ENCODE results near the gene ZNF827. TPM values are rescaled to one million over a fixed set of nuclear protein-coding genes. Genes with fewer than 3 reads are reported as not detected.

Gene ZNF827
- polyA plus RNA-seq, 1 donor: 19.0 TPM

GRCh38 chr4:145788755-145789154, 149.9 kb downstream of the ZNF827 start:
- no peak for DNase-seq

GRCh38 chr4:145786830-145787229, 151.8 kb downstream of the ZNF827 start:
- no peak for DNase-seq

DNA sequence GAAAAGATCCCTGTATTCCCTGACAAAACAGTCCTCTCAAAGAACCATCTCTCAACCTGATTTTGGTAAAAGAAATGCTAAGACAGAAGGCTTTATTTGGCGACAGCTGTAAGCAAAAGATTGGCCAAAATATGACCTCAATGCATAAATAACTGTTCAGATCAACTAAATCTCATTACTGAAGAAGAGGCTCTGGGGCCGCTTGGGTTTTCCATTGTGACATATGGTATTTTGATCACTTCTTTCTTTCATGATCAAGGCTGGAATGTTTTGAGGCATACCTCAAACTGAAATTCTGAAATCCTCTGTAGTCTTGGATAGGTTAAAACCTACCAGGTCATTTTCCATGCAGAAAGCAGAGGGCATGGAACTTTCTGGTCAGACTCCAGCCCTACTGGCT, 152.4 kb downstream of the ZNF827 start:
- no peak for DNase-seq

DNA sequence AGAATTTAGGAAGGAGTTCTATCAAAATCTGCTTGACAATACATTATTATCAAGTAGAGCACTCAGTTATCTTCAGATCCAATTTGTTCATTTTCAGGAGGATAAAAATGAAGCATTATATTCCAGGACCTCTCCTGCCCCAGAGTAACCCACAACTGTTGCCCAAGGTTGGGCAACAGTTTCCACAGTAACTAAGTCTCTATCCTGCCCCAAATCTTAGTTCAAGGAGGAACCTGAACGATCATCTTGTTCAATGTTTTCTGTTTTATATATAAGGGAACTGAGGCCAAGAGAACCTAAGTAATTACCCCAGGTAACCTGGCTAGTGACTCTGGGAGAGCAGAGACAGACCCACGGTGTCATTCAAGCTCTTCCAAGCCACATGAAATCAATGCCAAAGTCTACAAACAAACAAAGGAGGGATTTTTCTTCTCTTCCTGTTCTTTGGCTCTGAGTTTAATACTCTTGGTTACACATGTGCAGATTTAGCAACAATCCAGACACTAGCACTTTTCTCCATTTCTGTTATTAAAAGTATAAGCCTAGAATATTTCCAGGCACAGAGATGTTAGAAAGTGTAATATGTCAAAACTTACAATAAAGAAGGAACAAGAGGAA, 153.1 kb downstream of the ZNF827 start:
- no peak for DNase-seq

DNA sequence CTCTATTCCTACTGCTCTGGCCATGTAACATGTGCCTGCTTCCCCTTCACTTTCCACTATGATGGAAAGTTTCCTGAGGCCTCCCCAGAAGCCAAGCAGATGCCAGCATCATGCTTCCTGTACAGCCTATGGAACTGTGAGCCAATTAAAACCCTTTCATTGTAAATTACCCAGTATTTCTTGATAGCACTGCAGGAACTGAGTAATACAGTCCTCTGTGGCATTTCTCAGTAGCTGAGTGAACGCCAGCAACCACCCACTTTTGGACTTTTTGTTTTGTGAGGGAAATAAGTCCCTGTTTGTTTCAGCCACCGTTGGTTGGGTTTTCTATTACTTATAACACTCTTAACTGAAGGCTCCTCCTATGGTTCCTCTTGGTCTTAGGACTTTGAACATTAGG, 154.6 kb downstream of the ZNF827 start:
- no peak for DNase-seq

DNA sequence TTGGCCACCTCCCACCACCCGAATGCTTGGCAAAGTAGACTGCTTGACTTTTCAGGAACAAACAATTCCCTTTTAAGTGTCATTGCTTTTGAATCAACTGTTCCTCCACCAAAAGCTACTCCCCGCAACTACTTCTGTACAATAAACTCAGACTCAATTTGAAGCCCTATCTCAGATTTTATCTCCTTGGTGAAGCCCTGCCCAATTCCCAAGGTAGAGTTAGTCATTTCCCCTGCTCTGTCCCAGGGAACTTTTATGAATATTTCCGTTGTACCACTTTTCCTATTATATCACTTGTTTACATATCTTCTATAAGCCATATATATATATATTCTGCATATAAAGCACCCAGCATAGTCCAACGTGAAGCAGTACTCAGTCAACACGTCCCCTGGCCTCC, 155.9 kb downstream of the ZNF827 start:
- no peak for DNase-seq

GRCh38 chr4:145781351-145781750, 157.3 kb downstream of the ZNF827 start:
- no peak for DNase-seq

GRCh38 chr4:145779319-145779801, 159.3 kb downstream of the ZNF827 start:
- no peak for DNase-seq

DNA sequence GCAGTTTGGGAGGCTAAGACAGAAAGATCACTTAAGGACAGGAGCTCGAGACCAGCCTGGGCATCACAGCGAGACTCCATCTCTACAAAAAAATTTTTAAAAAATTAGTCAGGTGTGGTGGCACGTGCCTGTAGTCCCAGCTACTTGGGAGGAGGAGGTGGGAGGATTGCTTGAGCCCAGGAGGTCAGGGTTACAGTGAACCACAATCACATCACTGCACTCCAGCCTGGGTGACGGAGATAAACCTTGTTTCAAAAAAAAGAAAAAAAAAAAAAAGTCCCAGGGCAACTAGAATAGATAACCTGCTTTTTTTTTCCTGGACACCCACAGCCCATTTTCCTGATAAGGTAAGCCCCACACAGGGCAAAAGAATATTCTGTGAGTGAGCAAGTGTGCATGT, 162.4 kb downstream of the ZNF827 start:
- no peak for DNase-seq

GRCh38 chr4:145775406-145775805, 163.2 kb downstream of the ZNF827 start:
- no peak for DNase-seq

DNA sequence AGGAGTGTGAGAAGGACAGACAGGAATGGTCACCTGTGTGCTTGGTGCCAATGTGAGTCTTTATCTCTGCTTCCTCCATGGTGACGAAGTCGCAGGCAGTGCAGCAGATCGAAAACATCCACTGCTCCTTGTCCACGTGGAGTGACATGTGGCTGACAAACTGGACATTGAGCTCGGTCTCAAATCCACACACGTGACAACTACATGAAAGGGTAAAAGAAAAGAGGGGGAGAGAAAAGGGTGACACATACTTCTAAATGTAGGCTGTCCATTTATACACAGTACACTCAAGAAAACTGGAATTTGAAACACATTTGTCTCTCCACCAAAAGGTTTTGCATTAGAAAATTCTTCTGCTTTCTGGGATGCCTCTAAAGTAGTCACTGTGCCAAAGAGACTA, 164.2 kb downstream of the ZNF827 start:
- no peak for DNase-seq

GRCh38 chr4:145773581-145774234, 164.9 kb downstream of the ZNF827 start:
- no peak for DNase-seq

- DNase-seq: no peak
Observed at GRCh38 chr4:145772347-145772746, 166.3 kb downstream of the ZNF827 start.

- no peak for DNase-seq
Observed at GRCh38 chr4:145770124-145770523, 168.5 kb downstream of the ZNF827 start.

- no peak for DNase-seq
Observed at GRCh38 chr4:145769450-145770037, 169.1 kb downstream of the ZNF827 start.

GRCh38 chr4:145766273-145766672, 172.3 kb downstream of the ZNF827 start:
- no peak for DNase-seq

- DNase-seq: no peak
Observed at GRCh38 chr4:145763399-145763798, 175.2 kb downstream of the ZNF827 start.

GRCh38 chr4:145762719-145763118, 175.9 kb downstream of the ZNF827 start:
- DNase-seq: no peak

GRCh38 chr4:145760961-145761929, 177.4 kb downstream of the ZNF827 start:
- no peak for DNase-seq

DNA sequence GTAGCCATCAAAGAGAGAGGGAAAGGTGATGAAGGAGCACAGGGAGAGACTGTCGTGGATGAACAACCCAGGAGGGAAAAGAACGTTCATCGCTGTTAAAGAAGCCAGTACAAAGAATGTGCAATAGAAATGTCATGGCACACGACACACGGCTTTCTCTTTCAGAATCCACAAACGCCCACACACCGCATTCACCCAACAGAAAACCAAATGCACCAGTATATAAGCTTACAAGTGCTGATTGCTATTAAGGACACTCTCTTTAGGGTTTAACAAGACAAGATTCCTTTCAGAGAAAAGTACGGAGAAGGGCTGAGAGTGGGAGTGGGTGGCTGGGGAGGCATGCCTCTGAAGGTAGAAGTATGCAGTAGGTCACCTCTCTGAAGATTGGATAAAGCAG, 178.4 kb downstream of the ZNF827 start:
- no peak for DNase-seq

DNA sequence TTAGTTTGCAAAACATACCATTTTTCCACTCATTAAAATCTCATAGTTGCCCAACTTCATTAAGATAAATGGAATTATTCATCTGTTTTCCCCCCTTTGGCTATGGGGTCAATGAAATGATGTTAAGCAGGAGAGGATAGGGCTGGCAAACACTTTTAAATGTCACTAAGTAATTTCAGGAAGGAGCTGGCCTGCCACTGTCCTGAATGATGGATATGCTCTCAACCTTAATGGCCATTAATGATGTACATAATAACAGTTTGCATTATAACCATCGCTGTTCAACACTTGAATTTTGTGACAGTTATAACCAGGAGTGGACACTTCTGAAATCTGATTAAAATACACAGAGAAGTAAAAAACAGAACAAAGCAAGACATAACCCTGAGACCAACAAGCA, 181.4 kb downstream of the ZNF827 start:
- DNase-seq: no peak

DNA sequence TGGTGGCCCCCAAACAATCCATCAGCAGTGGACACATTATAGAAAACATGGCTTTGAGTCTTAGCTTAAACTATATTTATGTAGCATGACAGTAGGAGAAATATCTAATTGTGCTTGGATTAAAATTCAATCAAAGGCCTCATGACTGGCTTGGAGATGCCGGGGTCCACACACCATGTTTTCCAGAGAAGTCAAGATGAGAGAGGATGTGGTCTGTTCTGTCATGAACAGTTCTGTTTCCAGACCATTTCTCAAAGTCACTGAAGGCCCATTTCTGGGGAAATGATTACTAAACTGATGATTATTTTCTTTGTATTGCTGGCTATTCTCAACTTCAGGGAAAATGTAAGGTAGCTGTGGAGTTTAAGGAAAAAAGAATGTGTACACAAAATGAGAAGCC, 182.4 kb downstream of the ZNF827 start:
- DNase-seq: no peak

DNA sequence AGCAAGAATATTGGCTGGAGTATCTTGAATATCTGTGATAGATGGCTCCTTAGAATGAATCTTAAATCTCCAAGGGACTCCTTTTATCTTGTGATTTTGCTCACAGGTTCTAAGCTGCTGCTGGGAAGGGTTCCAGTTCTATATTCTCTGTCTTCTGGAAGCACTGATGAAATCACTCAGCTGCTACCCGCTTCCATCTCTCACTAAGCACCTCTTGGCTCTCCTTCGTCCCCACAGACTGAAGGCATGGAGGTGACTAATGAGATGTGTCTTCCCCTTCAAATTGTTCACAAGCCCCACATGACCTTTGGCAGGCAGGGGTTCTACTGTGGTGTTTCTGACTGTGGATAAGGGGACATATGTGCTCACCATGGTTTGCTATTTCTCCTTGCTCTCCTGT, 182.8 kb downstream of the ZNF827 start:
- no peak for DNase-seq
